GM21367 (cell line): Measurements from ENCODE around the gene CDC45.

Source experiments
- ATAC-seq: cut with Tn5 transposase; IDR thresholded peaks from one replicate; pipeline ENCODE4 v1.9.1; 2021; ENCODE audit not compliant: unreplicated experiment

Gene CDC45

DNA sequence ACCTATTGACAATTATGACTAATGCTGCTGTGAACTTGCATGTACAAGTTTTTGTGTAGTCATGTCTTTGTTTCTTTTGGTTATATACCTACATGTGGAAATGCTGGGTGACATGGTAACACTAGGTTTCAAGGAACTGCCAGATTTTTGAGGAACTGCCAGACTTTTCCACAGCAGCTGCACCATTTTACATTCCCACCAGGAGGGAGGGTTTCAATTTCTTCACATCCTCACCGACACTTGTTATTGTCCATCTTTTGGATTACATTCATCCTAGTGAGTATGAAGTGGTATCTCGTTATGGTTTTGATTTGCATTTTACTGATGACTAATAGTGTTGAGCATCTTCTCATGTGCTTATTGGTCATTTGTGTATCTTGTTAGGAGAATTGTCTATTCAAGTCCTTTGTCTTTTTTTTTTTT, 31.2 kb downstream of the CDC45 start:
- ATAC-seq = no peak

DNA sequence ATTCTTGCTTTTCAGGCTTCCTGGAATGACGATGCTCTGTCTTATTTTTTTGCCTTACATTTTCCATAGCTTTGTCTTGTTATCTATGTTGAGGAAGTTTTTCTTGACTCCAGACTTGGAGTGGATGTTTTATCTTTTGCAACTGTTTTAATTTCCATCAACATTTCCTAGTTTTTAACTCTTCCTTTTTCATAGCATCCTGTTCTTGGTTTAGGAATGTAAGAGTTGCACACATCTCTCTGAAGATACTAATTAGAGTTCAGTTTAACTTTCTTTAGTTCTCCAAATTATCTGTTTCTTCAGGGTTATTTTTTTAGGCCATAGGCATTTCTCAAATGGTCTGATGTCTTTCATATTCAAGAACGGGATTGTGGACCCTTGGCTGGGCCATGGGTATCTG, 34.1 kb downstream of the CDC45 start:
- ATAC-seq = no peak

DNA sequence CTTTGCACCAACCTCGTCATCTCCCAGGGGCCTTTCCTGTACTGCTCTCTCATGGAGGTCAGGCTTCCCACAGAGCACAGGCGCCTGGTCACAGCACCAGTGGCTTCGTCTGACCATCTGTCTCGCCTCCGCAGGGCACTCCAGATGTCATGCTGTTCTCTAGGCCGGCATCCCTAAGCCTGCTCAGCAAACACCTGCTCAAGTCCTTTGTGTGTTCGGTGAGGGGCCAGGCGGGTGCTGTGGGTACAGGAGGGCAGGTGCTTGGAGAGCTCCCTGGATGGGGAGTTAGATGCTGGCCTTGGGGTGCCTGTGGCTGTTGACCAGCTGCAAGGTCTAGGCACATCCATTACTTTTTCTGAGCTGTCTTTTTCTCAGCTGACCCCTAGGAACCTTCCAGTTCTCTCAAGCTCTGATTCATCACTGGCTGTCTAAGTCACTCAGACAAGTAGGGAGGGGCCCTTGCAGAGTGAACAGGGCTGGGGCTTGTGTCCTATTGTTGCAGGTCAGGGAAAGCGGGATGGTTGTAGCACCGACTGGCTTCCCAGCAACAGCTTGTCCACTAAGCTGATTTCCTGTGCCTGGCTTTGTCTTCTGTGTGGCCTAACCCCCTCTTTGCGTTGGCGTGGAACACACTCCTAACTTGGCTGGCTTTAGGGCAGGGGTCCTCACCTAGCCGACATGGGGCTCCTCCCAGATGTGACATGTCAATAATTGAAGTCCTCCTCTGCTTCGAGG, 35.3 kb downstream of the CDC45 start:
- no peak for ATAC-seq

GRCh38 chr22:19515654-19516377, 36.1 kb downstream of the CDC45 start:
- no peak for ATAC-seq

DNA sequence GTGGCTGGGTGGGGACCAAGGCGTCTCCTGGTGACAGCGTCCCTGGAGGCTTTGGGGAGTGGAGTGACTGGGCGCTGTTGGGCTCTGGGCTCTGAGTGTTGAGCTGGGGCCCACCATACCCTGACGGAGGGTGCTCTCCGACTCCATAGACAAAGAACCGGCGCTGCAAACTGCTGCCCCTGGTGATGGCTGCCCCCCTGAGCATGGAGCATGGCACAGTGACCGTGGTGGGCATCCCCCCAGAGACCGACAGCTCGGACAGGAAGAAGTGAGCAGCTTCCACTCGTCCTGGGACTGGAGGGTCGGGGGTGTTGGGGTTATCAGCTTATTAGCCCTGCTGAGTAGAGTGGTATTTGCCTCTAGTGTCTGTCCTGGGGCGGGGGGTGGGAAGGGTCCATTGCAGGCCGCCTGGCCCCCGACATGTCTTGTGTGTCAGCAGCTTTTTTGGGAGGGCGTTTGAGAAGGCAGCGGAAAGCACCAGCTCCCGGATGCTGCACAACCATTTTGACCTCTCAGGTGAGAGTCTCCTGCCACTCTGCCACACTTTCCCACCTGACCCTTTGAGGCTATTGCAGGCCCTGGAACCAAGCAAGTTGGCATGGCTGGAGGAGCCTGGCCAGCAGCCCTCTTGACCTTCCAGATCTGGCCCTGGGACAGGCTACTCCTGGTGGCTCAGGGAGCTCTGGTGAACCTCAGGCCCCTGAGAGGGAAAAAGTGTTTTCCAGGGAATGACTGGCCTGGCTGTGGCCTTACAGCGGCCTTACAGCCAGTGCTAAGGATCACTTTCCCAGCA, 36.9 kb downstream of the CDC45 start:
- ATAC-seq = no peak

DNA sequence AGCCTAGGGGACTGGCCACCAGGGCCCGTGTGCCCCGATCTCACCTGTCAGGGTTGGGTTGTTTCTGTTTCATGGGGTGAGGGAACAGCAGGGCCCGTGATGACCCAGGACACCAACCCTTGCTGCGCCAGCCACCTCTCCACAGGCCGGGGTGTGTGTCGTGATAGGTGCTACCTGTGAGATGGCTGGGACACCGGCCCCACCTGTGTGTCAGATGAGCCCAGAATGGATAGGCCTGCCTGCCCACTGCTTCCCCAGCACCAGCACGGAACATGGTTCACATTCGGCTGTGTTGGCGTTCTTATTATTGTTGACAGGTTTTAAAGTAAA, 37.4 kb downstream of the CDC45 start:
- ATAC-seq = no peak

- no peak for ATAC-seq
Measured at GRCh38 chr22:19517919-19518611, 38.3 kb downstream of the CDC45 start.

GRCh38 chr22:19518635-19519034, 38.9 kb downstream of the CDC45 start:
- ATAC-seq = no peak

DNA sequence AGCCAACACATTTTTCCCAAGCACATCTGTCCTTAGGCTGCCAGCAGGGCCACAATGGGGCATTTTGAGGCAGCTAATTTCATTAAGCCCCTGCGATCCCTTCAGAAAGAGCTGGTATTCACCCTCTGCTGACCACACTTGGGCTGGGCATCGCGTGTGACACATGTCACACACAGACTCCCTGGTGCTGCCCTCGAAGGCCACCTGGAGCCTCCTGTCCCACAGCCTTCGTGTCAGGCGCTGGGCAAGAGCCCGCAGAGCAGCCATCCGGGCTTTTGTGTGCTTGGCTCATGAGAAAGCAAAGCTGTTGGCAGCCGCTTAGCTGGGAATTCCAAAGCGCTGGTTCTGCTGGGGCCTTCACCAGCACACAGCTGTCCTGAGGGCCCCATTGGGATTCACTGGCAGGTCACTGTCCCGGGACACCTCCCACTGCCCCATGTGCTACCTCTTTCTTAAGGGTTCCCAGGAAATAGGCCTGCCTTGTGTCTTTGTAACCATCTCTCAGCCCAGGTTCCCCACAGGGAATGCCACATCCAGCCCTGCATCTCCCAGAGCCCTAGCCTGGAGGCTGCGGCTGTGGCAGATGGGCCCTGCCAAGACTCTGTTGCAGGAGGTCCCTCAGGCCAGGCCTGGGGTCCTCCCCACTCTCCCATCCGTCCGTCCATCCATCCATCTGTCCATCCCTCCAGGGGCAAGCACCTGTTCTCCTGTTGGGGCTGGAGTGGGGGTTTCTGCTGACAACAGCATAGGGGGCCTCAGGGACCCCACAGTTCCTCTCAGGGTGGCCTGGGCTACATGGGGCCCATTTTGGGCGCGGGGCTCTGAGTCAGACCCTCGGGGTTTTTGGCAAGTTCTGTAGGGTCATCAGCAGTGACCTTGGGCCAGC, 39.6 kb downstream of the CDC45 start:
- no peak for ATAC-seq

DNA sequence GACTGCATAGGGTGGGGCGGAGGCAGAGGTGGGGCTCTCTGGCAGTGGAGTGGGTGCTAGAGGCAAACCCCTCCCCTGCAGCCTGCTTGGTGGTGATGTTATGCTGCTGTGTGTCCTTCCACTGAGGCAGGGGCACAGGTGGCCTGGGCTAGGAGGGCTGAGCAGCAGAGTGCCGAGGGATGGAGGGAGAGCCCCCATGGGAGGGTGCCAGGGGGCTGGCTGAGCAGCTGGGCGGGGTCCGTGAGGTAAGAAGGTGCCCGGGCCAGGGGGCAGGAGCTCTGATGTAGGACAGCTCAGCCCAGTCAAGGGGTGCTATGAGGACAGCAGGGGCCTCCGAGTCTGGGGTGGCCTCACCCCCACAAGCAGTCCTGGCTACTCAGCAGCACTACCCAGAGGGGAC, 40.3 kb downstream of the CDC45 start:
- ATAC-seq = no peak

- ATAC-seq = no peak
Measured at GRCh38 chr22:19520566-19521305, 41.0 kb downstream of the CDC45 start.

DNA sequence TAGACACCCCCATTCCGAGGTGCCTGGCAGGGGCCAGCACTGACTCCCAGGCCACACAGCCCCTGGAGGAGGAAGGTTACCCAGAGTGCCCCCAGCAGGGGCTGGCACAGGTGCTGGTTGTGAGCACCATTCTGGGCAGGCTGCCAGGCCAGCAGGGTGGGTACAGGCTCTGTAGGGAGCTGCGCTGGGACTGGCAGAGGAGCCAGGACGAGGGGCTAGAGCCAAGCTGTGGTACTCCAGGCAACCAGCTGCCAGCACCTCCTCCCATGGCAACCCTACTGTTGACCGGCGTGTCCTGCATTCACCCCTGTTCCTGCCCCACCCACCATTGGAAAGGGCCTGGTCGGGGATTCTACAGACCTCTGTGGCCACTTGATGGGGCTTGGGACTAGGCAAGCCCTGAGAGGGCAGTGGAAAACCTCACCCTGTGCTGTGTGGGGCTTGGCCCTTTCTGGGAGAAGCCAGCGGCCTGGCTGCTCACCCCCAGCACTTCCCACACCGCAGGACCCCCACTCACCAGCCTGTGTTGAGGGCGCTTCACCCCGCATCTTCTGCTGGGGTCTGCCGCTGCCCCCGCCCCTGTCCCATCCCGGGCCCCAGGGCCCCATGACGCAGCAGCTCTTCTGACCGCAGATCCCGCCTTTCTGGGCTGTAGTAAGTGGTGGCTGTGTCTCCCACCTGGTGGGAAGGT, 42.6 kb downstream of the CDC45 start:
- no peak for ATAC-seq

GRCh38 chr22:19522881-19523239, 43.1 kb downstream of the CDC45 start:
- ATAC-seq = no peak

- ATAC-seq = no peak
Measured at GRCh38 chr22:19523240-19524169, 43.8 kb downstream of the CDC45 start.

- ATAC-seq = no peak
Measured at GRCh38 chr22:19524170-19525115, 44.7 kb downstream of the CDC45 start, which contains the start of gene CLDN5. Gene CLDN5, minus strand, starts transcription at chr22:19524410. Its CDS starts 155 bp downstream, at chr22:19524255.

DNA sequence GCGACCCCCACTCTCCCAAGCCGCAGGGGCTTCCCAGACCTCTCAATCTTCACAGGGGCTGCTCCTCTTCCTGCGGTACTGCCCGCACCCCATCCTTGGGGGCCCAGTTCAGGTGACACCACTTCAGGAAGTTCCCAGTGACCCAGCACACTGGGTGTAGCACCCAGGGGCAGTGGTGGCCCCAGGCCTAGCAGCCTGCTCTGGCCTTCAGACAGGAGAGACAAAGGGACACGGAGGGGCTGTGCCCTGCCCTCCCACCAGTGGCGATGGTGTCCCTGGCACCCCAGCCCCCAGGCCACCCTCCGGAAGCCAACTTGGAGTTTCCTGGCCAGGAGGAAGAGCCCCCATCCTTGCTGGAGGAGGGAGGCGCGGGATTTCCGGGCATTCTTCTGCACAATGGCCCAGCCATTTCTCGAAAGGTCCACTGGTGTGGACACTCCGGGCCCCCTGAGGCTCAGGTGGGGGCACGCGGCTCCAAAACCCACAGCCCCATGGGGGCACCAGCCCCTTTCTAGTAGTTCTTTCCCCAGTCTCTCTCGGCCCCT, 45.5 kb downstream of the CDC45 start:
- ATAC-seq = no peak

- no peak for ATAC-seq
Measured at GRCh38 chr22:19525666-19526065, 45.9 kb downstream of the CDC45 start.
